Activated naive CD8-positive, alpha-beta T cell treated with anti-CD3 and anti-CD28 coated beads for 36 hours (primary cell): Measurements from ENCODE around the gene HSPD1. TPM values are rescaled to one million over a fixed set of nuclear protein-coding genes. Genes with fewer than 3 reads are reported as not detected.
"Not testable (repeated sequence)": the region's sequence is repeated elsewhere in the genome, so short reads cannot be mapped to it uniquely, and the experiment has no call there.

Source experiments
- DNase-seq: peaks from one replicate; pipeline ENCODE4 v3.0.0; 2021
- H3K27ac Mint-ChIP-seq: one replicate; pipeline ENCODE4 v1.8.0; 2022; ENCODE audit warnings: mild to moderate bottlenecking, moderate library complexity, mixed read lengths
- H3K27me3 Mint-ChIP-seq: one replicate; pipeline ENCODE4 v1.8.0; 2022; ENCODE audit warnings: mild to moderate bottlenecking, mixed read lengths
- H3K36me3 Mint-ChIP-seq: one replicate; pipeline ENCODE4 v1.8.0; 2021; ENCODE audit warnings: mild to moderate bottlenecking, mixed read lengths
- H3K4me1 Mint-ChIP-seq: one replicate; pipeline ENCODE4 v1.8.0; 2021; ENCODE audit warnings: mixed read lengths
- H3K4me3 Mint-ChIP-seq: one replicate; pipeline ENCODE4 v1.8.0; 2022; ENCODE audit warnings: mild to moderate bottlenecking, moderate library complexity, mixed read lengths
- H3K9me3 Mint-ChIP-seq: one replicate; pipeline ENCODE4 v1.8.0; 2022; ENCODE audit warnings: mixed read lengths
- total RNA-seq, 2 experiments: library from RNA; stranded (reverse); gene quantifications; one replicate each; pipeline ENCODE4 v1.2.3, GENCODE V29; 2021

HSPD1 gene
- total RNA-seq, 2 experiments from 2014 or later: 1,356 to 1,376 TPM

DNA sequence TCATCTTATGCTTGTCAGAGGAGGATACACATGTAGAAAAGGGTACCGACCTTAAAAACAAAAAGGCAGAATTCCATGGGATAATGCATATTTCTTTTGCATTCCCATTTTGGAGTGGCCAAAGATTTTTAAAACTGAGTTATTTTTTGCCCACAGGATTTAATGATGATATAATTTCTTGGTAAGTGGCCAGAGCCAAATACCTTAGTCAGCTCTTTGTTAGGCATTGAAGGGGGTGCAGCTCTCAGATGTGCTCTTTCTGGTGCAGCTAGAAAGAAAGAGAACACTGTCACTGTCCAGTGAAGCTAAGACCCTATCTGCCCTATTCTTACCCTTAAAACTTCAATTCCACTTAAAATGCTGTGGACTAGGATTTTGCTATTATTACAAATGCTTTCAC, 35.5 kb downstream of the HSPD1 start:
- Mint-ChIP-seq H3K4me1 (peaks cover 12% of the 10 kb centered on the region), H3K27ac (no peak overlapping the region), H3K36me3 (peaks cover 24% of the 10 kb centered on the region), H3K9me3 (no peaks in the 10 kb centered on the region), H3K27me3 (no peaks in the 10 kb centered on the region), H3K4me3 (no peak overlapping the region)
- no peak for DNase-seq

DNA sequence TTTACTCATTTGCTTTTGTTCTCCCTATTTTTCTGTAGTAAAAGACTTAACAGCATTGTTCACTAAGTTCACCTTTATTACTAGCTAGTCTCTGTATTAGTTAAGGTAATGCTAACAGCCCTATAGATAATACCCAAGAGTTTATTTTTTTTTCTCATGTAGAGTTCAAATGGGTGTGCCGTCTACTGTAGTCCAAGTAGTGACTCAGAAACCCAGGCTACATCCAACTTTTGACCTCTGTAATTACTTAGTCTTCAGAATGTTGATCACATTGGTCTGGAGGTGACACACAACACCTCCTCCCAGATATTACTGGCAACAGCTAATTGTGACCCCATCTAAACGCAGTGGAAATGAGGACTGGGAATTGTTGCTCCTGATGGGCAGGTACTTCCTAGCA, 38.6 kb downstream of the HSPD1 start:
- no peaks in the 10 kb centered on the region for H3K9me3 Mint-ChIP-seq
- H3K4me3 Mint-ChIP-seq: no peak overlapping the region
- peaks cover 17% of the 10 kb centered on the region for H3K36me3 Mint-ChIP-seq
- DNase-seq: no peak
- no peaks in the 10 kb centered on the region for H3K27me3 Mint-ChIP-seq
- H3K4me1 Mint-ChIP-seq: peaks cover 33% of the 10 kb centered on the region
- H3K27ac Mint-ChIP-seq: no peak overlapping the region

DNA sequence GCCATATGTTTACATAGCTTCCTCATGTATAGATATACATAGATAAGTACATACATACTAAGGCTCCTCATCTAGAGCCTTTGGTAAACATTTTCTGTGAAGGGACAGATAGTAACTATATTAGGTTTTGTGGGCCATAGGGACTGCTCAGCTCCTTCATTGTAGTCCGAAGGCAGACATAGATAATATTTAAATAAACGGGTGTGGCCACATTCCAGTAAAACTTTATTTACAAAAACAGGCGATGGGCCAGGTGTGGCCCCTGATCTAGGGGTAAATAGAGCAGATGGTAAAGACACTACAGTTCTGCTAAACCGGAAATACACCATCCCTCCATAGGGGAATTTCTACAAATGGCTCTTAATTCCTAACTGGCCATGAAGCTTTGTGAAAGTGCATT, 39.0 kb downstream of the HSPD1 start:
- Mint-ChIP-seq H3K27ac (no peak overlapping the region), H3K36me3 (peaks cover 20% of the 10 kb centered on the region)

DNA sequence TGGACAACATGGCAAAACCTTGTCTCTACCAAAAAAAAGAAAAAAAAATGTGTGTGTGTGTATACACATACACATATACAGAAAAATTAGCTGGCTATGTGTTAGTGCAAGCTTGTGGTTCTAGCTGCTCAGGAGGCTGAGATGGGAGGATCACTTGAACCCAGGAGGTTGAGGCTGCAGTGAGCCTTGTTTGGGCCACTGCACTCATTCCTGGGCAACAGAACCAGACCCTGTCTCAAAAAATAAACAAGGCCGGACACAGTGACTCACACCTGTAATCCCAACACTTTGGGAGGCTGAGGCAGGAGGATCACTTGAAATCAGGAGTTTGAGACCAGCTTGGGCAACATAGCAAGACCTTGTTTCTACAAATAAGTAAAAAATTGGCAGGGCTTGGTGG, 44.2 kb downstream of the HSPD1 start:
- H3K4me3 Mint-ChIP-seq: peak overlapping the region; percentile 22
- H3K27ac Mint-ChIP-seq: no peak overlapping the region
- H3K36me3 Mint-ChIP-seq: peaks cover 13% of the 10 kb centered on the region
- H3K27me3 Mint-ChIP-seq: no peaks in the 10 kb centered on the region
- peaks cover 1% of the 10 kb centered on the region for H3K9me3 Mint-ChIP-seq
- DNase-seq: no peak
- H3K4me1 Mint-ChIP-seq: peaks cover 50% of the 10 kb centered on the region

More for the DNA sequence above, 39.0 kb downstream of the HSPD1 start:
- DNase-seq: no peak
- Mint-ChIP-seq H3K27me3 (no peaks in the 10 kb centered on the region), H3K9me3 (peaks cover 1% of the 10 kb centered on the region), H3K4me1 (peaks cover 34% of the 10 kb centered on the region), H3K4me3 (no peak overlapping the region)

DNA sequence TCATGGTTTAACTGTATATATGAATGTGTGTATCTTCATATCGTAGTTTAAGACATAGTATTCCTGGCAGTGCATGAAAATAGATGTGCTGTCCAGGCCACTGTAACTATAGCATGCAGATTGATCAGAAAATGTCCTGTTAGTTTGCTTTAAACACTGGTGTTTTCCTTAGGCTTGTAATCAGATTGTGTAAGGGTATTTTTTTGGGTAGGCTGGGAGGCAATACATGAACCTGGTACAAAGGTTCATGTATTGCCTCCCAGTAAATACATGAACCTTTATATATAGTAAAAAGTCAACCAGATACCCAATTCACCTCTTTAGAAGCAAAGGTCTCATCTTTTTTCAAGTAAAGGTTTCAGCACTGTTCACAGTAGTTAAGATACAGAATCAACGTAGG, 44.7 kb downstream of the HSPD1 start:
- Mint-ChIP-seq H3K27me3 (no peaks in the 10 kb centered on the region), H3K27ac (peak overlapping the region; percentile 100), H3K4me3 (peak overlapping the region; percentile 96), H3K9me3 (peaks cover 1% of the 10 kb centered on the region), H3K4me1 (peaks cover 50% of the 10 kb centered on the region), H3K36me3 (peaks cover 13% of the 10 kb centered on the region)
- DNase-seq: no peak

DNA sequence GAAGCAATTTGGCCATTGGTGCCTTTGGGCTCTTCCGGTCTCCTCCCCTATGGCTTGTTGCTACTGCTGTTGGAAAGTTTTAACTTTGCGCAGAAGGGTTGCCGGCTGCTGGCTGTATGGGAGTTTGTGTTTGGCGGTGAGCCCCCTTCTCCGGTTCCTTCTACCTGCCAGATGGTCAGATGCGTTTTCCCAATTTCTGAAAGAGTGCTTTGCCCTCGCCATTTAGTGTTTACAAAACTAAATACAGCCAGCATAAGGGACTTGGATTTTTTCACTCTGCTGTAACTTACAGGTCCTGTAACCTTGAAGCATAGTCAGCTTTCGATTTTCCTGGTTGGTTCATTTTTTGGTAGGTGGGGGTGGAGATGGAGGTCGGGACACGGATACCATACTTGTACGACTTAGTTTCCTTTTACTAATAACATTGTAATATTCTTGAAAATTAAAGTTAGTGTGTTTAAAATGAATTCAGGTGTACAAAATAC, 45.7 kb downstream of the HSPD1 start:
- Mint-ChIP-seq H3K27me3 (no peaks in the 10 kb centered on the region), H3K4me3 (peak overlapping the region; percentile 96), H3K27ac (peak overlapping the region; percentile 100), H3K36me3 (peaks cover 13% of the 10 kb centered on the region), H3K4me1 (peaks cover 42% of the 10 kb centered on the region), H3K9me3 (peaks cover 1% of the 10 kb centered on the region)
- DNase-seq: peak; percentile 15

DNA sequence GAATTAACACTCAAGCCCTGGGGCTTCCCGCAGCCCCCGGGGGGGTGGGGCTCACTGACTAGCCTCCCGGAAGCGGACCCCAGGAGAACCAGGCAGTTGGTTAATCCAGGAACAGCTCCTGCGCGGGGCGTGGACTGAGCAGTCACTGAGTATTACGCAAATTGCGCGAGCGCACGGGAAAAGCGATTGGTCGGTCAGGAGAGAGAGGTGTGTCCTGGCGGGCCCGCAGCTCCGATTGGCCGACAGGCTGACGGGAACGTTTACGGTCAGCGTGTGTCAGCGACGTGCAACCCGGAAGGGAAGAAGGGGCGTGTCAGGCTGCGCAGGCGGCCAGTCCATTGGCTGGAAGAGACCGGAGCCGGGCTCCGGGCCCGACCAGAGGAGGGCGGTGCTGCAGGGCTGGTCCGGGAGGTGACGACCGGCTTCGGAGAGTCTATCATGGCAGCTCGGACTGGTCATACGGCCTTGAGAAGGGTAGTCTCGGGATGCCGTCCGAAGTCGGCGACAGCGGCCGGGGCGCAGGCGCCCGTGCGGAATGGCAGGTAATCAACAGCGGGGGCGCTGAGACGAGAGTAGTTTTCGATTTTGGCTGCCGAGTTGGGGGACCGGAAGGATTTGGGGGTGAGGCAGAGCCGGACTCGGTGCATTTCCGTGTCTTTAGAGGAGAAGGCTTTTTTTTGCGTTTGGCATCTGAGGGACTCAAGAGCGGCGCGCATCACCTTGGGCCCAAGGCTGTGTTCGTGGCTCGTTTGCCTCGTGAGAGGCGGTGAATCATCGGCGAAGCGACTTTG, 46.3 kb downstream of the HSPD1 start, which contains the start of gene COQ10B:
COQ10B (plus strand) TSS at position 430 of the 791 bp plus-strand sequence; CDS start at position 439, 9 bp downstream.
- Mint-ChIP-seq H3K4me3 (peak within 1 kb of the TSS; percentile 96), H3K36me3 (peaks cover 12% of the 10 kb centered on the region), H3K4me1 (peaks cover 36% of the 10 kb centered on the region), H3K27ac (peak within 1 kb of the TSS; percentile 100), H3K27me3 (no peaks in the 10 kb centered on the region), H3K9me3 (peaks cover 1% of the 10 kb centered on the region)
- peak; percentile 99 for DNase-seq

DNA sequence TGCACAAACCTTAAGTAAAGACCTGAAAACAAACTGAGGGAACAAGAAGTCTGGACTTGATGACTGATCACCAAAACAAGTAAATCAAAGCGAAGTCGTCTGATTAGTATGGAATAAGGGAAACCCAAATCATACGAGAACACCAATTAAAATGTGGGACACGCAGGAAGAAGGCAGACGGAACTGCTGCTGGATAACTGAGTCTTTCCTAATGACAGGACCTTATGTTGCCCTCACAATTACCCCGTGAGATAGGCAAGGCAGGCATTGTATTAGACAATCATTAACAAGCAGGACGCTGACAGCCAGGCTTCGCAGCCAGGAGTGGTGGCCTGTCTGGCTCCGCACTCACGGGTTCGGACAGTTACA, 46.9 kb downstream of the HSPD1 start:
- peak overlapping the region; percentile 96 for H3K4me3 Mint-ChIP-seq
- H3K36me3 Mint-ChIP-seq: peaks cover 11% of the 10 kb centered on the region
- peaks cover 1% of the 10 kb centered on the region for H3K9me3 Mint-ChIP-seq
- no peak for DNase-seq
- peaks cover 32% of the 10 kb centered on the region for H3K4me1 Mint-ChIP-seq
- peak overlapping the region; percentile 100 for H3K27ac Mint-ChIP-seq
- no peaks in the 10 kb centered on the region for H3K27me3 Mint-ChIP-seq

DNA sequence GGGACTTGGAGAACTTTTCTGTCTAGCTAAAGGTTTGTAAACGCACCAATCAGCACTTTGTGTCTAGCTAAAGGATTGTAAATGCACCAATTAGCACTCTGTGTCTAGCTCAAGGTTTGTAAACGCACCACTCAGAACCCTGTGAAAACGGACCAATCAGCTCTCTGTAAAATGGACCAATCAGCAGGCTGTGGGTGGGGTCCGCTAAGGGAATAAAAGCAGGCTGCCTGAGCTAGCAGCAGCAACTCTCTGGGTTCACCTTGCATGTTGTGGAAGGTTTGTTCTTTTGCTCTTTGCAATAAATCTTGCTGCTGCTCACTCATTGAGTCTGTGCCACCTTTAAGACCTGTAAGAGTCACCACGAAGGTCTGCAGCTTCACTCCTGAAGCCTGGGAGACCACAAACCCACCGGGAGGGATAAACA, 48.7 kb downstream of the HSPD1 start:
- not testable (repeated sequence) for H3K4me3 Mint-ChIP-seq, H3K27me3 Mint-ChIP-seq, H3K27ac Mint-ChIP-seq, H3K36me3 Mint-ChIP-seq, DNase-seq, H3K9me3 Mint-ChIP-seq
- H3K4me1 Mint-ChIP-seq: peaks cover 18% of the 10 kb centered on the region

DNA sequence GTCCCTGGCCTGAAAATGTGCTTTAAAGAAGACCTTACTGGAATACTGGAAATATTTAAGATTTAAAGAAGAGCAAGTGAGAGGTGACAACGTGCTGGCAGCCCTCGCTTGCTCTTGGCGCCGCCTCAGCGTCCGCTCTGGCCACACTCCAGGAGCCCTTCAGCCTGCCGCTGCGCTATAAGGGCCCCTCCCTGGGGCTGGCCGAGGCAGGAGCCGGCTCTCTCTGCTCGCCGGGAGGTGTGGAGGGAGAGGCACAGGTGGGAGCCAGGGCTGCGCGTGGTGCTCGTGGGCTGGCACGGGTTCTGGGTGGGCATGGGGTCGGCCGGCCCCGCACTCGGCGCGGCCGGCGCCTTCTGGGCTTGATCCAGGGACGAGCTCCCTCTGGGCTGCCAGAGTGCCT, 49.2 kb downstream of the HSPD1 start:
- Mint-ChIP-seq H3K27me3 (no peaks in the 10 kb centered on the region), H3K9me3 (no peaks in the 10 kb centered on the region), H3K4me3 (no peak overlapping the region), H3K36me3 (peaks cover 2% of the 10 kb centered on the region), H3K27ac (no peak overlapping the region), H3K4me1 (peaks cover 14% of the 10 kb centered on the region)
- no peak for DNase-seq

DNA sequence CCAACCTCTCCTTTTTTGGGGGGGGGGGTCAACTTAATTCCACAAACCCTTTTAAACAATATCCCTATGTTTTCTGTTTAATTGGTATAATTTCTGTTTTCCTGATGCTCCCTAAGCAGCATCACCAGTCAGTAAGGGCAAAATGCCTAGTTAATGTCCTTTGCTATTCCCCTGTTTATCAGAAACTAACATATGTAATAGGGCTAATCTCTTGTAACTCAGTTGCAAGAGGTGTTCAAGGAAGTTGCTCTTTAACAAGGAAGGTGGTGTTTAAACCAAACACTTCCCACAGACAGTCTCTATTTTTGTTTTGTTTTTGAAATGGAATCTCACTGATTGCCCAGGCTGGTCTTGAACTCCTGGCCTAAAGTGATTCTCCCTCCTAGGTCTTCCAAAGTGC, 52.8 kb downstream of the HSPD1 start:
- Mint-ChIP-seq H3K36me3 (no peaks in the 10 kb centered on the region), H3K27ac (no peak overlapping the region), H3K4me1 (no peaks in the 10 kb centered on the region), H3K9me3 (no peaks in the 10 kb centered on the region), H3K27me3 (peaks cover 3% of the 10 kb centered on the region), H3K4me3 (no peak overlapping the region)
- DNase-seq: no peak

DNA sequence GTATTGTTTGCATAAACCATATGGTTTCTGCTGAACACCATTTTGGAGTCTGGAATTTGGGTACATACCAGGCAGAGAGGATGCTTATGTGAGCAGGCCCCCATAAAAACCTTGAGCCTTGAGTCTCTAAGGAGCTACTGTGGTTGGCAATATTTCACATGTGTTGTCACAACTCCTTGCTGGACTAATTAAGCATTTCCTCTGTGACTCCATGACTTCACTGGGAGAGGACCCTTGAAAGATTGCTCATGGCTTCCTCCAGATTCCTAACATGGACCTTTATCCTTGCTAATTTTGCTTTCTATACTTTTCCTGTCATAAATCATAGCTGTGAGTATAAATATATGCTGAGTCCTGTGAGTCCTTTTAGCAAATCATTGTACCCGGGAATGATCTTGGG, 53.9 kb downstream of the HSPD1 start:
- H3K4me3 Mint-ChIP-seq: no peak overlapping the region
- no peaks in the 10 kb centered on the region for H3K9me3 Mint-ChIP-seq

DNA sequence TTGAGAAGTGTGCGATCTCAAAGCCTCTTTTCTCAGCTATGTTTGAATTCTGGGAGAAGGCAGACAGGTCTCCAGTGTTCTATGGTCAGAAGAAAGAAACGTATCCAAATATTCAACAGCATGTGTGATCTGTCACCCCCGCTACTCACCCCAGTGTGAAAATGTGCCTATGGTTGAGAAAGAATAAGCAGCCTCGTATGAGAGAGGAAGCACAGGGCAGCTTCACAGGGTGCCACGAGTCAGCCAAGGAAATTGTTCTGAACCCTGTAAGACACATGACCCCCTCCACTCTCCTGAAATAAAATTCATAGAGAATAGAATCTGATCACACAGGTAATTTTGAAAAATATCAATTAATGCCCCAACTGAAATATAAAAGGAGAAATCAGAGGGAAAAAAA, 56.8 kb downstream of the HSPD1 start:
- Mint-ChIP-seq H3K27ac (no peak overlapping the region), H3K36me3 (no peaks in the 10 kb centered on the region), H3K4me1 (no peaks in the 10 kb centered on the region), H3K9me3 (no peaks in the 10 kb centered on the region), H3K27me3 (peaks cover 3% of the 10 kb centered on the region), H3K4me3 (no peak overlapping the region)
- DNase-seq: no peak

More for the DNA sequence above, 53.9 kb downstream of the HSPD1 start:
- DNase-seq: no peak
- Mint-ChIP-seq H3K27ac (no peak overlapping the region), H3K36me3 (no peaks in the 10 kb centered on the region), H3K4me1 (no peaks in the 10 kb centered on the region), H3K27me3 (peaks cover 3% of the 10 kb centered on the region)

DNA sequence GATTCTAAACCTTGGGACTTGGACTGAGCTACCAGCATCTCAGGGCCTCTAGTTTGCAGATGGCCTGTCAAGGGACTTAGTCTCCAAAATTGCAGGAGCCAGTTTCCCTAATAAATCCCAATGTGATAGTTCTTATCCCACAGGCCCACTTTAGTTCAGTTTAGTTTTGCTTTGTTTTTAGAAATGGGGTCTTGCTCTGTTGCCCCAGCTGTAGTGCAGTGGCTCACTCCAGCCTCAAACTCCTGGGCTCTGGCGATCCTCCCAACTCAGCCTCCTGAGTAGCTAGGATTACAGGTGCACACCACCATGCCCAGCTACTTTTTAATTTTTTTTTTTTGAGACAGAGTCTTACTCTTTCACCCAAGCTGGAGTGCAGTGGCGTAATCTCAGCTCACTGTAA, 62.3 kb downstream of the HSPD1 start:
- Mint-ChIP-seq H3K4me3 (no peak overlapping the region), H3K9me3 (no peaks in the 10 kb centered on the region), H3K4me1 (peaks cover 21% of the 10 kb centered on the region), H3K36me3 (peaks cover 11% of the 10 kb centered on the region), H3K27ac (no peak overlapping the region), H3K27me3 (no peaks in the 10 kb centered on the region)
- DNase-seq: no peak
